ENCODE results near the gene IMP4. TPM values are rescaled to one million over a fixed set of nuclear protein-coding genes. Genes with fewer than 3 reads are reported as not detected.

Gene IMP4
- total and polyA plus RNA-seq, 8 donors, result 46.8 to 84.7 (median 65.0) TPM

DNA sequence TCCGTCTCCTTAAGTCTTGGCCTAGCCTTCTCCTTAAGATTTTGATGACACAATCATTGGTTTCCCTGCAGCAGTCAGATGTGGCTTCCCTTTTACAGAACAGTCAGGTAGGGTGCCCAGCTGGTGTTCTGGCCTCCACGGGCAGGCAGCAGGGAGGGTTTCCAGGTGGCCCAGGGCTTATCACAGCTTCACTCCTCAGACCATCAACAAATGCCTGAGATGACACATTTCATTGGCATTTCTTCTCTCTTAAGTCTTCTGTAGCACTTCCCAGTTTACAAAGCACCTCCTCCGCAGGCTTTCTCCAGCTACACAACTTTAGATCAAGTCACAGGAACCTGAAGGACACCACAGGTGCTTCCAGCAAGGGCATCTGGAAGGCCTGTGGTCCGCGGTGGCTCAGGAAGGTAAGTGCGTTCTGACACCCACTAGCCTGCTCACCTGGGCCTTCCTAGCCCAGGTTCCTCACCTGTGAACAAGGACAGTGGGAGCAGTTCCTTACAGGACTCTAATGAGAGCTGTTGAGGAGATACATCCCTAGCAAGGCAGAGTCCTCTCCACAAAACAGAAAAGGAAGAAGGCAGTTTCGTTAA lies 50.7 kb downstream of the IMP4 start:
- Histone ChIP-seq H3K4me1 (peaks cover 4 to 6% (median 5%) of the 10 kb centered on the region in 3 donors), H3K9me3 (no peaks in the 10 kb centered on the region), H3K27ac (no peak overlapping the region), H3K36me3 (no peaks in the 10 kb centered on the region), H3K4me3 (no peak overlapping the region), H3K27me3 (no peaks in the 10 kb centered on the region)
- WGBS, 2 donors, result 92 to 96% methylated on average over 7 of the region's 7 CpGs
- DNase-seq (no peak), ATAC-seq (no peak), FAIRE-seq (no peak)
- intact Hi-C loops (cut with DNase I), result no loop called here
- TF ChIP-seq, protein P1, sequence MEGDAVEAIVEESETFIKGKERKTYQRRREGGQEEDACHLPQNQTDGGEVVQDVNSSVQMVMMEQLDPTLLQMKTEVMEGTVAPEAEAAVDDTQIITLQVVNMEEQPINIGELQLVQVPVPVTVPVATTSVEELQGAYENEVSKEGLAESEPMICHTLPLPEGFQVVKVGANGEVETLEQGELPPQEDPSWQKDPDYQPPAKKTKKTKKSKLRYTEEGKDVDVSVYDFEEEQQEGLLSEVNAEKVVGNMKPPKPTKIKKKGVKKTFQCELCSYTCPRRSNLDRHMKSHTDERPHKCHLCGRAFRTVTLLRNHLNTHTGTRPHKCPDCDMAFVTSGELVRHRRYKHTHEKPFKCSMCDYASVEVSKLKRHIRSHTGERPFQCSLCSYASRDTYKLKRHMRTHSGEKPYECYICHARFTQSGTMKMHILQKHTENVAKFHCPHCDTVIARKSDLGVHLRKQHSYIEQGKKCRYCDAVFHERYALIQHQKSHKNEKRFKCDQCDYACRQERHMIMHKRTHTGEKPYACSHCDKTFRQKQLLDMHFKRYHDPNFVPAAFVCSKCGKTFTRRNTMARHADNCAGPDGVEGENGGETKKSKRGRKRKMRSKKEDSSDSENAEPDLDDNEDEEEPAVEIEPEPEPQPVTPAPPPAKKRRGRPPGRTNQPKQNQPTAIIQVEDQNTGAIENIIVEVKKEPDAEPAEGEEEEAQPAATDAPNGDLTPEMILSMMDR (IDR thresholded peaks at IDR 0.05), result no peak

Other genes starting within 250 kb of the IMP4 start
- under 1 TPM in 1 of 6 donors, not detected in 5; 0.06 TPM for gene POTEF, start 213.7 kb upstream of the IMP4 start, total RNA-seq
- under 1 TPM; 0.02 to 0.04 TPM for gene POTEF, start 213.7 kb upstream of the IMP4 start, polyA plus RNA-seq
- 1 to 10 TPM in 1 of 6 donors, under 1 TPM in 5; 0.34 to 1.2 (median 0.46) TPM for gene CCDC74B, start 197.8 kb upstream of the IMP4 start, total RNA-seq
- gene CCDC74B, start 197.8 kb upstream of the IMP4 start, polyA plus RNA-seq, result 1 to 10 TPM; 2.4 to 6.3 TPM
- 10 to 100 TPM; 13.4 to 29.6 (median 19.0) TPM for gene SMPD4, start 161.3 kb upstream of the IMP4 start, total RNA-seq
- gene SMPD4, start 161.3 kb upstream of the IMP4 start, polyA plus RNA-seq, result 10 to 100 TPM; 43.2 to 58.0 TPM
- gene MZT2B, start 160.6 kb upstream of the IMP4 start, total RNA-seq, result 100 to 1,000 TPM; 126 to 194 (median 170) TPM
- gene MZT2B, start 160.6 kb upstream of the IMP4 start, polyA plus RNA-seq, result 100 to 1,000 TPM; 181 to 279 TPM
- gene TUBA3E, start 144.5 kb upstream of the IMP4 start, total RNA-seq, result not detected
- under 1 TPM in 1 of 2 donors, not detected in 1; 0.11 TPM for gene TUBA3E, start 144.5 kb upstream of the IMP4 start, polyA plus RNA-seq
- gene PTPN18, start 13.2 kb downstream of the IMP4 start, total RNA-seq, result 10 to 100 TPM; 37.0 to 60.8 (median 40.9) TPM
- 10 to 100 TPM; 65.7 to 87.0 TPM for gene PTPN18, start 13.2 kb downstream of the IMP4 start, polyA plus RNA-seq
- under 1 TPM; 0.08 to 0.24 (median 0.11) TPM for gene POTEI, start 166.4 kb downstream of the IMP4 start, total RNA-seq
- under 1 TPM; 0.26 to 0.30 TPM for gene POTEI, start 166.4 kb downstream of the IMP4 start, polyA plus RNA-seq
- gene CFC1B, start 178.3 kb downstream of the IMP4 start, total RNA-seq, result under 1 TPM in 1 of 6 donors, not detected in 5; 0.55 TPM
- 1 to 10 TPM; 1.7 to 3.1 TPM for gene CFC1B, start 178.3 kb downstream of the IMP4 start, polyA plus RNA-seq

Data from pancreas (tissue), 10 donors.